Endothelial cell of umbilical vein (primary cell): ENCODE measurements around the gene SUSD2. TPM values are rescaled to one million over a fixed set of nuclear protein-coding genes. Genes with fewer than 3 reads are reported as not detected.

Experiments used
- BruUV-seq: library from RNA; stranded (reverse); fragments of 400-500 nt; replicated peaks from 2 replicates; lab custom pipeline; 2021; lab: Mats Ljungman, UMichigan
- CTCF ChIA-PET: fragments of 300-600, 350-600 bp; sonication (Branson Sonifier 250); formaldehyde crosslinking; loops from one replicate; lab custom pipeline; 2021; ENCODE audit warnings: antibody characterized with exemption, inconsistent platforms; lab: Charles Lee
- POLR2A ChIA-PET: fragments of 300-600, 350-600 bp; sonication (Branson Sonifier 250); formaldehyde crosslinking; loops from one replicate; lab custom pipeline; 2021; ENCODE audit warnings: antibody characterized with exemption, inconsistent platforms; lab: Charles Lee
- DNase-seq: peaks from one replicate; pipeline ENCODE4 v3.0.0-alpha.2; 2011; ENCODE audit warnings: low read depth, low spot score
- FAIRE-seq: peaks from 2 replicates; lab custom pipeline; 2011; peaks lifted over from hg19 to GRCh38; lab: Jason Lieb, UNC
- H2AFZ ChIP-seq: 2 replicates; pipeline ENCODE4 v1.6.0; 2012; ENCODE audit warnings: low read depth, low read length, control low read depth, inconsistent platforms
- H3K27ac ChIP-seq: 2 replicates; pipeline ENCODE4 v1.5.1; 2011; ENCODE audit warnings: low read depth, mild to moderate bottlenecking, control low read depth, low read length, moderate library complexity; ENCODE audit not compliant: insufficient read depth
- H3K27me3 ChIP-seq, 2 experiments: 2 replicates each; pipeline versions ENCODE4 v1.6.0 to v1.6.1; 2011; ENCODE audit warnings: low read length in 2 of 2, mixed read lengths in 1 of 2; ENCODE audit not compliant: control insufficient read depth in 2 of 2, insufficient read depth in 2 of 2
- H3K36me3 ChIP-seq, 2 experiments: 2 replicates in 1 of 2; 3 replicates in 1 of 2; pipeline ENCODE4 v1.5.1; 2011; ENCODE audit warnings: low read length in 2 of 2, mild to moderate bottlenecking in 1 of 2, moderate library complexity in 1 of 2; ENCODE audit not compliant: control insufficient read depth in 2 of 2, insufficient read depth in 2 of 2; ENCODE audit errors: extremely low read depth in 1 of 2
- H3K4me1 ChIP-seq: 3 replicates; pipeline ENCODE4 v1.5.1; 2011; ENCODE audit warnings: mild to moderate bottlenecking, low read length; ENCODE audit not compliant: control insufficient read depth, insufficient read depth; ENCODE audit errors: extremely low read depth
- H3K4me2 ChIP-seq: 2 replicates; pipeline ENCODE4 v1.6.1; 2011; ENCODE audit warnings: low read length, control low read depth, mixed read lengths; ENCODE audit not compliant: insufficient read depth
- H3K4me3 ChIP-seq, 3 experiments: fragments of 200-600 bp in 1 of 3; sonication (generic), shearing (Covaris generic) in 1 of 3; replicated peaks in 1 of 3; 2 replicates each; pipeline ENCODE4 v1.5.1; 2011 to 2016; ENCODE audit warnings: control low read depth in 3 of 3, low read length in 3 of 3, mild to moderate bottlenecking in 2 of 3, inconsistent platforms in 1 of 3, low read depth in 1 of 3, moderate library complexity in 1 of 3; ENCODE audit not compliant: insufficient read depth in 1 of 3
- H3K79me2 ChIP-seq: 2 replicates; pipeline ENCODE4 v1.6.0; 2012; ENCODE audit warnings: low read length, inconsistent platforms; ENCODE audit not compliant: control insufficient read depth, insufficient read depth
- H3K9ac ChIP-seq: replicated peaks from 2 replicates; pipeline ENCODE3; 2011; ENCODE audit warnings: low read length, control low read depth; ENCODE audit not compliant: insufficient read depth; ENCODE audit errors: extremely low read depth
- H3K9me1 ChIP-seq: replicated peaks from 3 replicates; pipeline ENCODE4 v1.6.0; 2011; ENCODE audit warnings: mild to moderate bottlenecking, low read length; ENCODE audit not compliant: control insufficient read depth, insufficient read depth; ENCODE audit errors: extremely low read depth
- H3K9me3 ChIP-seq: replicated peaks from 2 replicates; pipeline ENCODE4 v1.5.1; 2012; ENCODE audit warnings: low read length, inconsistent platforms; ENCODE audit not compliant: control insufficient read depth, insufficient read depth
- H4K20me1 ChIP-seq: replicated peaks from 2 replicates; pipeline ENCODE3; 2011; ENCODE audit warnings: mild to moderate bottlenecking, low read length; ENCODE audit not compliant: control insufficient read depth, insufficient read depth; ENCODE audit errors: extremely low read depth
- CTCF ChIP-seq, 2 donors: IDR thresholded peaks; 1 replicate in 1 of 2; 2 replicates in 1 of 2; pipeline ENCODE4 v1.5.1; 2011; ENCODE audit warnings: low read length in 2 of 2, mild to moderate bottlenecking in 2 of 2, moderate library complexity in 2 of 2, control low read depth in 1 of 2, inconsistent platforms in 1 of 2, low read depth in 1 of 2; ENCODE audit not compliant: insufficient read depth in 1 of 2; ENCODE audit errors: extremely low read depth in 1 of 2
- EZH2 ChIP-seq: IDR thresholded peaks from 2 replicates; pipeline ENCODE4 v1.6.1; 2012; ENCODE audit warnings: borderline replicate concordance, low read depth, mild to moderate bottlenecking, moderate library complexity, low read length, inconsistent platforms; ENCODE audit not compliant: severe bottlenecking
- FOS ChIP-seq: IDR thresholded peaks from 2 replicates; pipeline ENCODE4 v1.6.1; 2011; ENCODE audit warnings: mild to moderate bottlenecking, low read length, moderate library complexity, borderline replicate concordance; ENCODE audit not compliant: insufficient read depth
- GATA2 ChIP-seq: IDR thresholded peaks from 2 replicates; pipeline ENCODE4 v1.7.0; 2011; ENCODE audit warnings: low read depth, mild to moderate bottlenecking, moderate library complexity, mixed read lengths, low read length; ENCODE audit not compliant: insufficient read length, insufficient read depth
- JUN ChIP-seq: IDR thresholded peaks from 2 replicates; pipeline ENCODE4 v1.6.1; 2011; ENCODE audit warnings: borderline replicate concordance, low read depth; ENCODE audit not compliant: insufficient read length, insufficient read depth
- MAX ChIP-seq: IDR thresholded peaks from 2 replicates; pipeline ENCODE4 v1.6.1; 2011; ENCODE audit not compliant: insufficient read depth, insufficient read length
- MYC ChIP-seq: IDR thresholded peaks from one replicate; pipeline ENCODE4 v1.6.1; 2011; ENCODE audit warnings: mild to moderate bottlenecking, low read depth, low read length
- POLR2A ChIP-seq: IDR thresholded peaks from 2 replicates; pipeline ENCODE4 v1.6.1; 2012; ENCODE audit warnings: low read depth, mild to moderate bottlenecking, control low read depth, low read length
- POLR2AphosphoS5 ChIP-seq: IDR thresholded peaks from 2 replicates; pipeline ENCODE4 v1.6.1; 2012; ENCODE audit warnings: low read depth, mild to moderate bottlenecking, control low read depth, low read length, moderate library complexity; ENCODE audit not compliant: insufficient read depth
- dilution Hi-C: fragments of 300-500 bp; cut with MboI; formaldehyde crosslinking; loops from one replicate; pipeline ENCODE4 v1.15.0; 2019; ENCODE audit warnings: low sequenced_read_pairs; ENCODE audit not compliant: extremely low pct_ligation_motif_present
- intact Hi-C: fragments of 100-400 bp; cut with micrococcal nuclease; formaldehyde crosslinking; loops from one replicate; pipeline ENCODE4 v1.10.0; 2022
- polyA plus RNA-seq, 4 experiments: library from polyadenylated mRNA; depleted of rRNA in 3 of 4; stranded (reverse) in 3 of 4; unstranded in 1 of 4; fragments of >200 nt; gene quantifications; 2 replicates each; pipeline versions ENCODE4 v1.2.1 to v1.2.3, GENCODE V29; 2011 to 2012; ENCODE audit warnings: missing spikeins in 1 of 4
- total RNA-seq: library from RNA; stranded (reverse); gene quantifications from 2 replicates; pipeline ENCODE4 v1.2.3, GENCODE V29; 2021

The SUSD2 gene
- total and polyA plus RNA-seq, 2 donors (not counting 3 experiments of a cell fraction or from before 2014, with no cell fraction given) = 0.26 to 0.27 TPM

GRCh38 chr22:24171822-24172221, 9.5 kb upstream of the SUSD2 start:
- H3K4me2 ChIP-seq = no peak overlapping the region
- POLR2A ChIA-PET = no interaction called here
- H3K27me3 ChIP-seq = no peaks in the 10 kb centered on the region
- dilution Hi-C loops (no loop called here), intact Hi-C loops (loop anchor here (10.0 kb wide), 1 partner anchor 307 kb away; no protein-coding TSS in a partner anchor)
- no peak overlapping the region for H3K4me3 ChIP-seq
- H3K9me3 ChIP-seq = no peaks in the 10 kb centered on the region
- peaks cover 9 to 34% of the 10 kb centered on the region in 2 experiments for H3K36me3 ChIP-seq
- BruUV-seq = no TSS peak
- H3K27ac ChIP-seq = no peak overlapping the region
- no peaks in the 10 kb centered on the region for H4K20me1 ChIP-seq
- no peak overlapping the region for H3K9ac ChIP-seq
- no peak overlapping the region for H2AFZ ChIP-seq
- CTCF ChIA-PET = interaction anchor here (0.9 to 2.7 kb wide), 3 partner anchors 15 to 216 kb away, joined by 3 to 13 read pairs (median 6); no protein-coding TSS in a partner anchor
- no peaks in the 10 kb centered on the region for H3K4me1 ChIP-seq
- FAIRE-seq (no peak), DNase-seq (no peak)
- no peaks in the 10 kb centered on the region for H3K79me2 ChIP-seq
- no peak for TF ChIP-seq FOS
- no peak for TF ChIP-seq MAX
- no peak for TF ChIP-seq CTCF (IDR thresholded peaks at IDR 0.05; ENCODE audit: extremely low read depth in 1 of 2, insufficient read depth in 1 of 2, low read depth in 1 of 2, low read length in 2 of 2)
- no peak for TF ChIP-seq MYC
- TF ChIP-seq POLR2AphosphoS5 = no peak
- TF ChIP-seq EZH2 = no peak
- no peak for TF ChIP-seq JUN
- no peak for TF ChIP-seq POLR2A
- no peak for TF ChIP-seq GATA2
- H3K9me1 ChIP-seq = no peaks in the 10 kb centered on the region
